ENCODE results near the gene SIGLEC1. TPM values are rescaled to one million over a fixed set of nuclear protein-coding genes. Genes with fewer than 3 reads are reported as not detected.

SIGLEC1 gene
- total and polyA plus RNA-seq, 12 donors, result 1.3 to 22.4 (median 2.8) TPM

- Histone ChIP-seq H3K9me3 (no peaks in the 10 kb centered on the region), H3K27me3 (peaks cover 0 to 4% (median 0%) of the 10 kb centered on the region in 7 donors), H3K27ac (no peak overlapping the region), H3K4me1 (peaks cover 0 to 27% (median under 1%) of the 10 kb centered on the region in 9 donors), H3K36me3 (no peaks in the 10 kb centered on the region), H3K4me3 (no peak overlapping the region)
- peak; percentile 52 to 86 (median 78) for TF ChIP-seq CTCF (IDR thresholded peaks at IDR 0.05)
- DNase-seq, result peak; percentile 46 to 48
- ATAC-seq, result peak in 7 of 8 donors; percentile 55 to 84 (median 73)
- intact Hi-C loops (cut with DNase I), result loop anchor here in 5 of 10 donors (5.0 to 10.0 kb wide), 3 partner anchors 36 to 152 kb away; partner anchors contain the start of gene ADISSP (in 4 of the 5)
- WGBS, 2 donors, result 78 to 85% methylated on average over 4 of the region's 4 CpGs
Observed at GRCh38 chr20:3716195-3716834, 3.9 kb upstream of the SIGLEC1 start.

DNA sequence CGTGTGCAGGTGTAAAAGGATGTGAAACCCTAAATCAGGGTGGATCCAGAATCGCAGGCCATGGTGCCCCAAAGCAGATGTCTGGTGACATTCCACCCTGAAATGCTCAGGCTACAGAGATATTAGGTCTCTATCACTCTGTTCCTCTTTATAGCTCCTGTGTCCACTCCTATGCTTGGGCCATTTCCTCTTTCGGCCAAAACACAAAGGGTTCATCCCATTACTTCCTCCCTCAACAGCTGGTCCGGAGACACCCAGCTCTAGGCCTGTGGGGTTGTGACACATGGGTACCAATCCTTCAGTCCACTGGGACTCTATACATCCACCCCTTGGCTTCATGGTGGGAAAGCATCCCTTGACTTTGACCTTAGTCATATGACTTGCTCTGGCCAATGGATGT is 1.7 kb upstream of the SIGLEC1 start:
- peak in 4 of 8 donors; percentile 30 to 43 (median 34) for ATAC-seq
- H3K27ac ChIP-seq, result no peak overlapping the region
- no peaks in the 10 kb centered on the region for H3K36me3 ChIP-seq
- 68 to 75% methylated on average over 4 of the region's 4 CpGs for WGBS, 2 donors
- no peaks in the 10 kb centered on the region for H3K9me3 ChIP-seq
- peaks cover 0 to 3% (median 0%) of the 10 kb centered on the region in 7 donors for H3K27me3 ChIP-seq
- H3K4me1 ChIP-seq, result peaks cover 3 to 43% (median 14%) of the 10 kb centered on the region in 9 donors
- no peak overlapping the region for H3K4me3 ChIP-seq
- intact Hi-C loops (cut with DNase I), result loop anchor here in 4 of 10 donors (5.0 to 10.0 kb wide), 3 partner anchors 37 to 152 kb away; no protein-coding TSS in a partner anchor
- TF ChIP-seq CTCF (IDR thresholded peaks at IDR 0.05), result no peak
- no peak for DNase-seq

DNA sequence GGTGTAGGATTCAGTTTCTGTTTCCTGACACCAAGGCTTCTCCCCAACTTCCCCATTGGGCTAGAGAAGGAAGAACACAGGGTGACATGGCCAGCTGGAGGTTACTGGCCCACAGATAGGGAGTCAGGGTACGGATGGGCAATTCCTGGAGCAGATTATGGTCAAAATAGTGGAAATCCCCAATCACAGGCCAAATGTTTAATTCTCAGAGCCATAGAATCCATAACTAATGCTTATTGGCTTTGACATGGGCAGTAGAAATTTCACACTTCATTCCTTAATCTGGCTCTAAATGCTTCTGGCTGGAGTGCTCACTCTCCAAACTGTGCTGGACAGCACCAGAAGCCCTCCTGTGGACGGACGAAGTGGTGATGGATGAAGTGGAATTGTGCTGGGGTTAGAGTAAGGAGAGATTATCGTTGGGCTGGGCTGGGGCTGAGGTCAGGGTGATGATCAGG is 887 bp downstream of the SIGLEC1 start:
- DNase-seq (no peak), ATAC-seq (peak in 4 of 8 donors; percentile 21 to 43 (median 29))
- no peak for TF ChIP-seq CTCF (IDR thresholded peaks at IDR 0.05)
- Histone ChIP-seq H3K36me3 (peaks cover 0 to 6% (median 0%) of the 10 kb centered on the region in 9 donors), H3K9me3 (no peaks in the 10 kb centered on the region), H3K27ac (peak overlapping the region in 2 of 10 donors; percentile 22 to 75), H3K4me3 (peak overlapping the region in 5 of 10 donors; percentile 3 to 49 (median 27)), H3K27me3 (no peaks in the 10 kb centered on the region), H3K4me1 (peaks cover 3 to 56% (median 14%) of the 10 kb centered on the region in 9 donors)
- intact Hi-C loops (cut with DNase I), result loop anchor here in 9 of 10 donors (1.0 to 10.0 kb wide), 5 partner anchors 34 to 149 kb away; no protein-coding TSS in a partner anchor
- WGBS, 2 donors, result 66 to 73% methylated on average over 4 of the region's 4 CpGs

DNA sequence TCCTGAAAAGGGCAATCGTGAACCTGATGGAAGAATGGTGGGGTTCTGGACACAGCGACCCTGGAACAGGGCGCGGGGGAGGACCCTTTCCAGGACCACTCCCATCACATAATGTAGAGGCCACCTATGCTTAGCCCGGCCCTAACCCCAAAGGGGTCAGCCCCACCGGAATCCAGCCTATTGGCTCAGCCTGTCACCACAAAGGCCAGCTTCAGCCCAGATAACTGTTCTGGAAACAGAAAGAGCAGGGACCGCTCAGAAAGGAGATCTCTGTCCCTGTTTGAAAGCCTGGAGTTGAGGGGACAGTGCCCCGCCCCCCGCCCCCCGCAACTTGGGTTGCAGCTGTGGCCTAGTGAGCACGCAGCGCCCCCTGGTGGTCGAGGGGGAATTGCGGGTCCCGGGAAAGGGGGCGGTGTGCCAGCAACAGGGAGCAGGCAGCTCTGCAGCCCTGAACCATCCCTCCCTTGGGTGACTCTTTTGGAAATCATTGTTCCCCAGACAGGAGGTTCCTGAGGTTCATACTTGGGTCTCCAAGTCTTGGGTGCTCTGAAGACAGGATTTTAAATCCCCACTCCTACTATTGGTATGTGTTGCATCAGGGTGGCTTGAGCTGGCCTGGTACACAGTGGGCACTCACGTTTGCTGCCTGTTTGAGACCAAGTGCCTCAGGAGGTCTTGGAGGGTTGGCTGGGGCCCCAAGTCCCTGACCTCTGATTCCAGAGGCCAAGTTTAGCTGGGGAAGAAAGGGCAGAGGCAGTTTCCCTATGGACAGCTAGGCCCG is 1.5 kb downstream of the SIGLEC1 start:
- peak overlapping the region in 6 of 10 donors; percentile 12 to 75 (median 44) for H3K27ac ChIP-seq
- DNase-seq, result peak; percentile 76 to 84

More for the DNA sequence above, 1.5 kb downstream of the SIGLEC1 start:
- peaks cover 3 to 56% (median 14%) of the 10 kb centered on the region in 9 donors for H3K4me1 ChIP-seq
- peaks cover 0 to 6% (median 0%) of the 10 kb centered on the region in 9 donors for H3K36me3 ChIP-seq
- no peaks in the 10 kb centered on the region for H3K27me3 ChIP-seq
- ATAC-seq, result peak; percentile 32 to 76 (median 56)
- intact Hi-C loops (cut with DNase I), result loop anchor here (1.0 to 10.0 kb wide), 6 partner anchors 33 to 149 kb away; no protein-coding TSS in a partner anchor
- TF ChIP-seq CTCF (IDR thresholded peaks at IDR 0.05), result peak; percentile 90 to 99 (median 97)
- no peaks in the 10 kb centered on the region for H3K9me3 ChIP-seq
- H3K4me3 ChIP-seq, result peak overlapping the region in 6 of 10 donors; percentile 5 to 49 (median 22)
- WGBS, 2 donors, result 31 to 38% methylated on average over 18 of the region's 18 CpGs
